Keratinocyte (primary cell): ENCODE data around the gene C6orf132.

ENCODE experiments used
- CTCF ChIP-seq, 3 experiments: IDR thresholded peaks in 1 of 3; conservative IDR thresholded peaks in 1 of 3; optimal IDR thresholded peaks in 1 of 3; 2 replicates in 2 of 3; 3 replicates in 1 of 3; pipeline versions ENCODE3 to v1.5.1; 2011; ENCODE audit warnings: low read length in 3 of 3, mild to moderate bottlenecking in 3 of 3, moderate library complexity in 2 of 3, control low read depth in 1 of 3, inconsistent platforms in 1 of 3; ENCODE audit not compliant: insufficient read depth in 2 of 3; ENCODE audit errors: extremely low read depth in 1 of 3
- EZH2 ChIP-seq: IDR thresholded peaks from one replicate; pipeline ENCODE4 v1.6.1; 2012; ENCODE audit warnings: inconsistent platforms, mild to moderate bottlenecking, low read length, moderate library complexity

- TF ChIP-seq CTCF (optimal IDR thresholded peaks at IDR 0.05 in 1 of 3, IDR thresholded peaks at IDR 0.05 in 1 of 3, conservative IDR thresholded peaks at IDR 0.05 in 1 of 3; ENCODE audit: extremely low read depth in 1 of 3, insufficient read depth in 2 of 3, low read length in 3 of 3), result no peak
- no peak for TF ChIP-seq EZH2
Observed at GRCh38 chr6:42137194-42137753, 5.1 kb downstream of the C6orf132 start.
